ENCODE data around the gene SMC1B.
"Not testable (repeated sequence)": the region's sequence is repeated elsewhere in the genome, so short reads cannot be mapped to it uniquely, and the experiment has no call there.

SMC1B gene

DNA sequence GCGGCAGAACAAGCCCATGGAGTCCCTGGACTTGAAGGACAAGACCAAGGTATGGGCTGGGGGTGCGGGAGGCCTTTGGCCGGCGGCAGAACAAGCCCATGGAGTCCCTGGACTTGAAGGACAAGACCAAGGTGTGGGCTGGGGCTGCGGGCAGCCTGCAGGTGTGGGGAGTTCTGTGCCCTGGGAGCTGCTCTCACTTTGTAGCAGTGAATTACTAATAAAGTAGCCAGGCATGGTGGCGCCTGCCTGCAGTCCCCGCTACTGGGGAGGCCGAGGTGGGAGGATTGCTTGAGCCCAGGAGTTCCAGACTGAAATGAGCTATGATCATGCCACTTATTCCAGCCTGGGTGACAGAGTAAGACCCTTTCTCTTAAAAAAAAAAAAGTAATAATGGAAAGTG, 85.1 kb downstream of the SMC1B start:
- in situ Hi-C loops (cut with MboI; ENCODE audit: low sequenced_read_pairs) = not testable (repeated sequence)

- in situ Hi-C loops (cut with MboI; ENCODE audit: low sequenced_read_pairs) = no loop called here
Measured at GRCh38 chr22:45324311-45324711, 89.1 kb downstream of the SMC1B start.

GRCh38 chr22:45323695-45324094, 89.7 kb downstream of the SMC1B start:
- in situ Hi-C loops (cut with MboI; ENCODE audit: low sequenced_read_pairs) = no loop called here

- in situ Hi-C loops (cut with MboI; ENCODE audit: low sequenced_read_pairs) = no loop called here
Measured at GRCh38 chr22:45322873-45323525, 90.4 kb downstream of the SMC1B start.

DNA sequence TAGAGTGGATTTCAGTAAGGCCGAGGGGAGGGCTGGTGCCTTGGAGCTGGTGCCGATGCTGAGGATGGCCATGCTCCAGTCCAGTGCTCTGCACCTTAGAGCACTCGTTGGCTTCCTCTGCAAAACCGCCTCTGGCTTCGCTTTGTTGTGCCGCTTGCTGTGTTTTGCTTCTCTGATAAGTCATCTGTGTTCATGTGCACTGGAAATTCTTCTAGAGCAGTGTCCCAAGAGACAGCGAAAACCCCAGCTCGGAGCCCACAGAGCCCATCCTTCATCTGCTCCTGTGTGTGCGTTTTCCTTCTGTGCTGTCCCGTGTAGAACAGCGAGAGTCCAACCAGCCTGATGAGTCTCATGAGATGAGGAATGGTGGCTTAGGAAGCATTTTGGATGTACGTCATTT, 91.6 kb downstream of the SMC1B start:
- in situ Hi-C loops (cut with MboI; ENCODE audit: low sequenced_read_pairs) = no loop called here

- in situ Hi-C loops (cut with MboI; ENCODE audit: low sequenced_read_pairs) = no loop called here
Measured at GRCh38 chr22:45320357-45320976, 92.9 kb downstream of the SMC1B start.

DNA sequence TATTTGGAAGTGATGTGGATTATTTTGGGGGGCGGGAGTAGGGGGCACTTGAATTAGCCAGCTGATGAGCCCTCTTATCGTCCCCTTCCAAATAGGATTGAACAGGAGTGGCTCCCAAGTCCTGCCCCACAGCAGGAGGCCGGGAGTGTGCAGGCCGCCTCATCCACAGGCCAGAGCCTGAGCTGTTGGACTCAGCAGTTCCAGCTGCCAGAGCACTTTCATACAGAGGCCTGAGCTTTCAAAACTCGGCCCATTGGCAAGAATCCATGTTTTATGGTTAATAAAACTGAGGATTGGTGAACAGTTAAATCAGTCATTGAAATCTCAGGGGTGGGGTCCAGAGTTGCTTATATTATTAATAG, 94.1 kb downstream of the SMC1B start:
- in situ Hi-C loops (cut with MboI; ENCODE audit: low sequenced_read_pairs) = no loop called here

GRCh38 chr22:45318558-45319323, 94.7 kb downstream of the SMC1B start:
- in situ Hi-C loops (cut with MboI; ENCODE audit: low sequenced_read_pairs) = no loop called here

GRCh38 chr22:45318168-45318557, 95.2 kb downstream of the SMC1B start:
- in situ Hi-C loops (cut with MboI; ENCODE audit: low sequenced_read_pairs) = no loop called here

DNA sequence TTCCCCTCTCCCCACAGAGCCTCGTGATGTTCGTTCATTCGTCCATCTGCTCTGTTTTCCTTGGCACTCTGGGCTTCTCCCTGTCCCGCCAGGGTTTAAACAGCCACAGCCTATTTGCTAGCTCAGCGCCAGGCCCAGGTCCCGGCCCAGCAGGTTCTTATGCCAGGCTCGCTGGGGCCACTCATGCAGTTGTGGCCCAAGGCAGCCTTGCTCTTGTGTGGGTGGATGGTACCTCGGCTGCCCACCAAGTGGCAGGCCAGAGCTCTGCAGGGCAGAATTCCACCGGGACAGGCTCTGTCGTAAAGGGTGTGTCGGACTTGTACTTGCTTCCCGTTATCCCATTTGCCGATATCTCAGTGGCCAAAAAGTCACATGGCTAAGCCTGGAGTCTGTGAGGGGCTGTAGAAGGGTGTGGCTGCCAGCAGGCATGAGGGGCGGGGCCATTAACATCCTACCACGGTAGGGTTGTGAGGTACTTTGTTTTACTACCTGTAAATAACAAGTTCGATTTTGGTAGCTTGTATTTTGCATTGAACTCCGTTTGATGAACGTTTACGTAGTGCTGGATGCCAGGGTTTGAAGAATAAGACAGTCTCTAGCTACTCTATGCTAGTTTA, 95.7 kb downstream of the SMC1B start:
- in situ Hi-C loops (cut with MboI; ENCODE audit: low sequenced_read_pairs) = no loop called here

- in situ Hi-C loops (cut with MboI; ENCODE audit: low sequenced_read_pairs) = no loop called here
Measured at GRCh38 chr22:45316796-45317526, 96.4 kb downstream of the SMC1B start.

DNA sequence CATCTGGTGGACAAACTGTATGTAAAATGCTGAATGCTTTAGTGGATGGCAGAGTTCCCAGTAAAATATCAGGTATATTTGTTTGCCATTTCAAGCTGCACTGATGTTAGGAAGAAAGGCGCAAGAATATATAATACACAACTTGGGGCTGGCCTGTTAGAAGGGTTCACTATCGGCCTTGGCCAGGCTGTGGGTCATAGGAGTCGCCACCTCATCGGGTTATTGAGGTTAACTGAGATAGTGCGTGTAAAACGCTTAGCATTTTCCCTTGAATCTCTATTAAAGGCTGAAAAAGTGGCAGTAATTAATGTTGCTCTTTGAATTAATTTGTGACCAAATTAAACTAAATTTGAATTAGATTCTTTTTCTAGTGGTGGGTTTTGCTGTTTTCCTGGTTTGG, 98.6 kb downstream of the SMC1B start:
- in situ Hi-C loops (cut with MboI; ENCODE audit: low sequenced_read_pairs) = no loop called here

GRCh38 chr22:45314054-45314721, 99.2 kb downstream of the SMC1B start:
- in situ Hi-C loops (cut with MboI; ENCODE audit: low sequenced_read_pairs) = no loop called here

- in situ Hi-C loops (cut with MboI; ENCODE audit: low sequenced_read_pairs) = no loop called here
Measured at GRCh38 chr22:45312856-45313255, 100.5 kb downstream of the SMC1B start.

DNA sequence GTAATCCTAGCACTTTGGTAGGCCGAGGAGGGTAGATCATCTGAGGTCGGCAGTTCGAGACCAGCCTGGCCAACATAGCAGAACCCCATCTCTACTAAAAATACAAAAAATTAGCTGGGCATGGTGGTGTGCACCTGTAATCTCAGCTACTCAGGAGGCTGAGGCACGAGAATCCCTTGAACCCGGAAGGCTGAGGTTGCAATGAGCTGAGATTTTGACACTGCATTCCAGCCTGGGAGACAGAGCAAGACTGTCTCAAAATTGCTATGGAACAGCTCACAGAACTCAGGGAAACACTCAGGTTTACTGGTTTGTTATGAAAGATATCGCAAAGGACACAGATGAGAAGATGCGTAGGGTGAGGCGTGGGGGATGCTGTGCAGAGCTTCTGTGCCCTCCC, 101.0 kb downstream of the SMC1B start:
- in situ Hi-C loops (cut with MboI; ENCODE audit: low sequenced_read_pairs) = no loop called here

- in situ Hi-C loops (cut with MboI; ENCODE audit: low sequenced_read_pairs) = no loop called here
Measured at GRCh38 chr22:45310977-45311531, 102.3 kb downstream of the SMC1B start.

GRCh38 chr22:45310331-45310976, 102.9 kb downstream of the SMC1B start:
- in situ Hi-C loops (cut with MboI; ENCODE audit: low sequenced_read_pairs) = no loop called here

- in situ Hi-C loops (cut with MboI; ENCODE audit: low sequenced_read_pairs) = no loop called here
Measured at GRCh38 chr22:45309422-45310227, 103.8 kb downstream of the SMC1B start, which contains the start of gene FAM118A. TSS of gene FAM118A (plus strand) at chr22:45309934. CDS start at chr22:45322380, 12,446 bp downstream.

DNA sequence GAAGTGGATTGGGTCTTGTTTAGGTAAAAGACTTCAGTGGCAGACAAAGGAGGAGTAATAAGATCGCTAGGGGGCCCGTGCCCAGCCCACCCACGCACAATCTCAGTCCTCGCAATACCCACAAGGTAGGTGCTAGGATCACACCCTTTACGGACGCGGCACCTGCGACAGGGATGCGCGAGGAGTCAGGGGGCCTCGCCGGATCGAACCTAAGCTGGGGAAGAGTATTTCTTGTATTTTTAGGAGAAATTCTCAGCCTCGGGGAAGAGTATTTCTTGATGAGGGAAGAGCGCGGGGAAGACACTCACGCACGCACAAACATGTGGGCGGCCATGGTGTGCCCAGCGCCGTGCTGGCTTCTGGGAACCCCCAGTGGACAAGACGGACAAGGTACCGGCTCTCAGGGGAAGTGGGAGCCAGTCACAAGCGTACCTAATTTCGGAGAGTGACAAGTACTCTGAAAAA, 104.4 kb downstream of the SMC1B start:
- in situ Hi-C loops (cut with MboI; ENCODE audit: low sequenced_read_pairs) = no loop called here
